H1 (cell line): ENCODE results near the gene KCNH1. TPM values are rescaled to one million over a fixed set of nuclear protein-coding genes. Genes with fewer than 3 reads are reported as not detected.

Source experiments
- CTCF ChIA-PET: fragments of 300-600 bp; sonication (Branson Sonifier 250); formaldehyde crosslinking; loops from one replicate; lab custom pipeline; 2021; ENCODE audit not compliant: partially characterized antibody; lab: Charles Lee
- POLR2A ChIA-PET: fragments of 300-600 bp; sonication (Branson Sonifier 250); formaldehyde crosslinking; loops from one replicate; lab custom pipeline; 2021; ENCODE audit warnings: inconsistent platforms; ENCODE audit not compliant: partially characterized antibody; lab: Charles Lee
- DNase-seq, 2 experiments: peaks; one replicate each; pipeline versions ENCODE4 v3.0.0 to v3.0.0-alpha.2; 2010 to 2022; ENCODE audit warnings: low spot score in 2 of 2, low read depth in 1 of 2, mixed read lengths in 1 of 2
- FAIRE-seq: peaks from 2 replicates; lab custom pipeline; 2011; peaks lifted over from hg19 to GRCh38; lab: Jason Lieb, UNC
- H2AFZ ChIP-seq: 2 replicates; pipeline ENCODE4 v1.8.1; 2012; ENCODE audit warnings: low read length, inconsistent platforms
- H2AK5ac ChIP-seq: 2 replicates; pipeline ENCODE4 v1.6.1; 2013; ENCODE audit warnings: low read depth, low read length
- H2BK120ac ChIP-seq: replicated peaks from 2 replicates; pipeline ENCODE3; 2013; ENCODE audit warnings: low read depth, low read length, inconsistent platforms
- H2BK12ac ChIP-seq: 2 replicates; pipeline ENCODE4 v1.6.1; 2013; ENCODE audit warnings: low read depth, low read length
- H2BK15ac ChIP-seq: 2 replicates; pipeline ENCODE4 v1.6.1; 2013; ENCODE audit warnings: low read length
- H2BK20ac ChIP-seq: 2 replicates; pipeline ENCODE4 v1.6.1; 2013; ENCODE audit warnings: low read length
- H2BK5ac ChIP-seq: 2 replicates; pipeline ENCODE4 v1.6.1; 2013; ENCODE audit warnings: low read depth, low read length
- H3K14ac ChIP-seq: 2 replicates; pipeline ENCODE4 v1.6.1; 2013; ENCODE audit warnings: inconsistent platforms; ENCODE audit not compliant: insufficient read length
- H3K18ac ChIP-seq: 2 replicates; pipeline ENCODE4 v1.6.1; 2013; ENCODE audit warnings: low read length; ENCODE audit errors: extremely low read depth
- H3K23ac ChIP-seq: 2 replicates; pipeline ENCODE4 v1.6.1; 2013; ENCODE audit warnings: inconsistent platforms; ENCODE audit not compliant: insufficient read length
- H3K23me2 ChIP-seq: 2 replicates; pipeline ENCODE4 v1.6.1; 2013; ENCODE audit warnings: low read depth, low read length
- H3K27ac ChIP-seq: 2 replicates; pipeline ENCODE4 v1.6.1; 2011; ENCODE audit warnings: low read depth, low read length, inconsistent platforms
- H3K27me3 ChIP-seq, 4 experiments: replicated peaks in 1 of 4; 1 replicate in 1 of 4; 2 replicates in 3 of 4; pipeline versions ENCODE4 v1.6.1 to v1.8.1; 2011 to 2013; ENCODE audit warnings: low read length in 3 of 4, mild to moderate bottlenecking in 3 of 4, inconsistent platforms in 2 of 4, mixed read lengths in 2 of 4, moderate library complexity in 1 of 4; ENCODE audit not compliant: control insufficient read depth in 3 of 4, insufficient read depth in 3 of 4; ENCODE audit errors: extremely low read depth in 1 of 4
- H3K36me3 ChIP-seq, 4 experiments: 2 replicates each; pipeline versions ENCODE4 v1.6.1 to v1.8.1; 2011 to 2013; ENCODE audit warnings: mild to moderate bottlenecking in 4 of 4, low read length in 3 of 4, moderate library complexity in 2 of 4, control low read depth in 1 of 4, inconsistent platforms in 1 of 4; ENCODE audit not compliant: insufficient read depth in 4 of 4, control insufficient read depth in 2 of 4
- H3K4ac ChIP-seq: replicated peaks from 2 replicates; pipeline ENCODE3; 2013; ENCODE audit warnings: low read length, low read depth, mixed read lengths, inconsistent platforms; ENCODE audit not compliant: insufficient read length
- H3K4me1 ChIP-seq, 4 experiments: replicated peaks in 1 of 4; 1 replicate in 1 of 4; 2 replicates in 3 of 4; pipeline versions ENCODE4 v1.6.1 to v1.8.1; 2011 to 2013; ENCODE audit warnings: low read length in 3 of 4, inconsistent platforms in 2 of 4, mixed read lengths in 1 of 4; ENCODE audit not compliant: insufficient read depth in 4 of 4, control insufficient read depth in 3 of 4
- H3K4me2 ChIP-seq, 2 experiments: 2 replicates each; pipeline versions ENCODE4 v1.6.1 to v1.8.1; 2011 to 2013; ENCODE audit warnings: low read depth in 2 of 2, low read length in 2 of 2, control low read depth in 1 of 2, inconsistent platforms in 1 of 2, mild to moderate bottlenecking in 1 of 2; ENCODE audit not compliant: insufficient read depth in 1 of 2
- H3K4me3 ChIP-seq, 4 experiments: fragments of 200-600, 300-600 bp in 1 of 4; sonication (generic), shearing (Covaris generic), sonication (Bioruptor Twin) in 1 of 4; 2 replicates each; pipeline versions ENCODE4 v1.5.1 to v1.8.1; 2011 to 2016; ENCODE audit warnings: low read length in 4 of 4, low read depth in 3 of 4, control low read depth in 2 of 4, inconsistent platforms in 2 of 4, mild to moderate bottlenecking in 2 of 4, mixed read lengths in 1 of 4, moderate library complexity in 1 of 4; ENCODE audit not compliant: insufficient read depth in 2 of 4; ENCODE audit errors: extremely low read depth in 1 of 4
- H3K56ac ChIP-seq: replicated peaks from 2 replicates; pipeline ENCODE3; 2013; ENCODE audit warnings: low read depth, mild to moderate bottlenecking, mixed read lengths, low read length, inconsistent platforms; ENCODE audit not compliant: insufficient read length
- H3K79me1 ChIP-seq: 2 replicates; pipeline ENCODE4 v1.6.1; 2013; ENCODE audit warnings: low read depth, low read length, control low read depth
- H3K79me2 ChIP-seq, 2 experiments: 2 replicates each; pipeline versions ENCODE4 v1.6.1 to v1.8.1; 2012 to 2013; ENCODE audit warnings: low read length in 2 of 2, mild to moderate bottlenecking in 2 of 2, inconsistent platforms in 1 of 2; ENCODE audit not compliant: insufficient read depth in 2 of 2, control insufficient read depth in 1 of 2
- H3K9ac ChIP-seq, 4 experiments: replicated peaks in 1 of 4; 1 replicate in 1 of 4; 2 replicates in 3 of 4; pipeline versions ENCODE4 v1.6.1 to v1.8.1; 2011 to 2013; ENCODE audit warnings: low read depth in 3 of 4, low read length in 3 of 4, control low read depth in 2 of 4, mild to moderate bottlenecking in 2 of 4, moderate library complexity in 2 of 4, inconsistent platforms in 1 of 4; ENCODE audit errors: extremely low read depth in 1 of 4
- H3K9me3 ChIP-seq, 2 experiments: 2 replicates each; pipeline versions ENCODE4 v1.6.1 to v1.8.1; 2012 to 2013; ENCODE audit warnings: mild to moderate bottlenecking in 2 of 2, moderate library complexity in 2 of 2, control low read depth in 1 of 2, inconsistent platforms in 1 of 2, low read depth in 1 of 2, low read length in 1 of 2, mixed read lengths in 1 of 2; ENCODE audit not compliant: insufficient read depth in 2 of 2
- H4K20me1 ChIP-seq, 2 experiments: replicated peaks in 1 of 2; 2 replicates each; pipeline versions ENCODE3 to v1.8.1; 2011 to 2013; ENCODE audit warnings: inconsistent platforms in 2 of 2, low read length in 2 of 2, mild to moderate bottlenecking in 1 of 2; ENCODE audit not compliant: insufficient read depth in 2 of 2, control insufficient read depth in 1 of 2
- H4K5ac ChIP-seq: 2 replicates; pipeline ENCODE4 v1.6.1; 2013; ENCODE audit warnings: low read length, low read depth, mixed read lengths, inconsistent platforms; ENCODE audit not compliant: insufficient read length
- H4K8ac ChIP-seq: 2 replicates; pipeline ENCODE4 v1.8.0; 2013; ENCODE audit warnings: mild to moderate bottlenecking, moderate library complexity, low read length, inconsistent platforms; ENCODE audit not compliant: insufficient read depth; ENCODE audit errors: extremely low read depth
- H4K91ac ChIP-seq: replicated peaks from 2 replicates; pipeline ENCODE3; 2013; ENCODE audit warnings: low read length, mixed read lengths, inconsistent platforms; ENCODE audit not compliant: insufficient read length
- CREB1 ChIP-seq: IDR thresholded peaks from 2 replicates; pipeline ENCODE4 v1.6.1; 2012; ENCODE audit warnings: inconsistent platforms
- GABPA ChIP-seq: IDR thresholded peaks from 2 replicates; pipeline ENCODE4 v1.6.1; 2011; ENCODE audit warnings: mild to moderate bottlenecking, low read length, moderate library complexity, borderline replicate concordance; ENCODE audit not compliant: insufficient read depth
- POLR2A ChIP-seq, 2 experiments: IDR thresholded peaks; 1 replicate in 1 of 2; 2 replicates in 1 of 2; pipeline ENCODE4 v1.6.1; 2011; ENCODE audit warnings: low read depth in 2 of 2, low read length in 2 of 2, mild to moderate bottlenecking in 2 of 2; ENCODE audit errors: control extremely low read depth in 1 of 2
- RAD21 ChIP-seq, 2 experiments: IDR thresholded peaks in 1 of 2; conservative IDR thresholded peaks in 1 of 2; 2 replicates each; pipeline ENCODE4 v1.6.1; 2011; ENCODE audit warnings: low read depth in 2 of 2, low read length in 2 of 2, improper control_type of control experiment in 1 of 2, inconsistent platforms in 1 of 2, mild to moderate bottlenecking in 1 of 2, moderate library complexity in 1 of 2
- RNF2 ChIP-seq: fragments of 200-900, 300-1000 bp; sonication (generic); IDR thresholded peaks from 2 replicates; pipeline ENCODE4 v1.7.1; 2016; ENCODE audit warnings: borderline replicate concordance, low read depth, mild to moderate bottlenecking, antibody characterized with exemption, low read length; ENCODE audit not compliant: poor library complexity, severe bottlenecking; ENCODE audit errors: missing control alignments
- SIN3A ChIP-seq, 2 experiments: IDR thresholded peaks in 1 of 2; conservative IDR thresholded peaks in 1 of 2; 2 replicates each; pipeline ENCODE4 v1.6.1; 2011 to 2012; ENCODE audit warnings: low read length in 2 of 2, improper control_type of control experiment in 1 of 2, low read depth in 1 of 2, mild to moderate bottlenecking in 1 of 2
- SP1 ChIP-seq: IDR thresholded peaks from 2 replicates; pipeline ENCODE4 v1.6.1; 2011; ENCODE audit warnings: low read depth, low read length
- SUZ12 ChIP-seq: fragments of 200-600 bp; sonication (generic); IDR thresholded peaks from 2 replicates; pipeline ENCODE4 v1.6.1; 2012; ENCODE audit warnings: mild to moderate bottlenecking, inconsistent platforms, low read length, moderate library complexity, mixed read lengths
- TBP ChIP-seq: IDR thresholded peaks from 2 replicates; pipeline ENCODE4 v1.6.1; 2011; ENCODE audit warnings: low read depth, low read length, improper control_type of control experiment
- YY1 ChIP-seq: IDR thresholded peaks from 2 replicates; pipeline ENCODE4 v1.6.1; 2011; ENCODE audit warnings: low read depth, mild to moderate bottlenecking, low read length
- ZNF274 ChIP-seq: IDR thresholded peaks from 2 replicates; pipeline ENCODE4 v1.7.0; 2012; ENCODE audit warnings: low read length, borderline replicate concordance; ENCODE audit errors: extremely low read depth
- WGBS, 2 experiments: shearing (Covaris generic) in 1 of 2; methylation state at CpG; one replicate each; pipeline versions ENCODE4 v1.1.6 to v1.1.7; 2013 to 2015; ENCODE audit warnings: low lambda C conversion rate in 2 of 2, mixed read lengths in 2 of 2, inconsistent platforms in 1 of 2, low coverage in 1 of 2, missing lambda C conversion rate in 1 of 2; ENCODE audit not compliant: insufficient replicate concordance in 2 of 2, insufficient coverage in 1 of 2, insufficient read length in 1 of 2; ENCODE audit errors: extremely low coverage in 1 of 2, missing lambda C conversion rate in 1 of 2; 5-methylcytosine and 5-hydroxymethylcytosine counted together
- polyA plus RNA-seq, 7 experiments: library from polyadenylated mRNA; depleted of rRNA in 3 of 7; stranded (reverse) in 5 of 7; unstranded in 2 of 7; fragments of >200 nt in 5 of 7; fragments of 200-250 nt in 2 of 7; gene quantifications; 1 replicate in 5 of 7; 2 replicates in 1 of 7; 4 replicates in 1 of 7; pipeline versions ENCODE4 v1.2.1 to v1.2.3, GENCODE V29; 2011 to 2013; ENCODE audit warnings: missing spikeins in 2 of 7, mixed read lengths in 2 of 7
- total RNA-seq: library from RNA; stranded (reverse); fragmentation: NEBNext Ultra II Directional; extraction: Animal tissue kit (Norgen Biotek cat#: 25700); gene quantifications from 2 replicates; pipeline ENCODE4 v1.2.1, GENCODE V29; 2021
- TF ChIP-seq, protein P1 (sequence below): IDR thresholded peaks from 2 replicates; pipeline ENCODE4 v1.6.1; 2012; ENCODE audit warnings: inconsistent platforms

KCNH1 gene
- total and polyA plus RNA-seq, 2 of the 8 experiments (the other 6 are each of a cell fraction or from before 2014, with no cell fraction given), result 0.27 to 0.34 TPM

DNA sequence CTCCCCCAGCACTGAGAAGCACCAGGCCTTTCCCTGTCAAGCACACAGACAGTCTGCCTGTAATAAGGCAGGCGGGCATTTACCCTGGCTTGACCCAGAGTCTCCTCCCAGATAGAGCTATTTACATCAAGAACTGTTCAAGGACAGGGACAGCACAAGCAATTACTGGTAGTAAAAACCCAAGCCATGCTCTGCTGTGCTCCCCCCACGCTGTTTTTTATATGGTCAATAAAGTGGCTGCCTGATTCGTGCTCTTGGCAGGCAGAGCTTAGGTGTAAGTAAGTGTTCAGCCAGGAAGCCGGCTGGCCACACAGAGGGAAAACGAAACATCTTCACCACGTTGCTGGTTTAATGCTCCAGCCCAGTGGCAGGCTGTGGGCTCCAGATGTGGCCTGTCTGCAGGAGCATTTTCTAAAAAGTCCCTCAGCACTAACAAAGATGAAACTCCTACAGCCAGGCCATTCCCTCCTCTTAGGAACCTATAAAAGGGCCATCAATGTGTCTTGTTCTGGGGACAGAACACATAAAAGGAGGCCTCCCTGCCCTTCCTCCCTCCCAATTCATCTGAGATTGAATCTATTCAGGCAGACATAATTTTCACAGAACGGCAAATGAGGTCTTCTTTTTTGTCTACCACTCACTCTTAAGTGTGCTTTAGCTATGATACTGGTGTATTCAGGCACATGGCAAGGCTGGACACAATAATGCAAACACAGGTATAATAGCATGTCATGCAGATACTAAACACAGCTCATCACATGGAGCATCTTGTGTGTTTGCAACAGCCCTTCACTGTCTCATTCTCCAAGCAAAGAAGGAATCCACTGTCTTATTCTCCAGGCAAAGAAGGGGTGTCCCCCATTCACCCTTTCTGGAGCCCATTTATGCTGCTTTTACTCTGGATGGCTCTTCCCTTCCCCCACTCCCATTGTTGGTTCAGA lies 426.4 kb downstream of the KCNH1 start:
- Histone ChIP-seq H3K14ac (no peak overlapping the region), H2AFZ (0 out of 2 replicates have a peak overlapping the region, but pooled peaks have one; percentile 44), H4K8ac (no peak overlapping the region), H3K9ac (no peak overlapping the region), H4K91ac (no peak overlapping the region), H4K20me1 (no peaks in the 10 kb centered on the region), H3K4me3 (no peak overlapping the region), H3K79me1 (no peaks in the 10 kb centered on the region), H3K27ac (no peak overlapping the region), H3K23ac (no peak overlapping the region), H3K4me2 (no peak overlapping the region), H3K23me2 (no peaks in the 10 kb centered on the region), H2BK20ac (no peak overlapping the region), H3K27me3 (no peaks in the 10 kb centered on the region), H4K5ac (no peak overlapping the region), H3K4me1 (no peaks in the 10 kb centered on the region), H3K9me3 (no peaks in the 10 kb centered on the region), H3K4ac (no peak overlapping the region), H3K36me3 (no peaks in the 10 kb centered on the region), H3K56ac (no peak overlapping the region), H2BK120ac (no peak overlapping the region), H2BK5ac (no peak overlapping the region), H2BK15ac (no peak overlapping the region), H2BK12ac (no peak overlapping the region), H2AK5ac (no peak overlapping the region), H3K18ac (no peak overlapping the region), H3K79me2 (no peaks in the 10 kb centered on the region)
- CTCF ChIA-PET, result no interaction called here
- POLR2A ChIA-PET, result no interaction called here
- FAIRE-seq (no peak), DNase-seq (no peak)
- WGBS, 2 experiments, result 86% methylated on average over 7 of the region's 7 CpGs; no CpG with 5 or more reads in 1 of the 2 experiments
- TF ChIP-seq POLR2A (IDR thresholded peaks at IDR 0.05; ENCODE audit: control extremely low read depth in 1 of 2, low read depth in 2 of 2, low read length in 2 of 2) (no peak), YY1 (no peak), RAD21 (IDR thresholded peaks at IDR 0.05 in 1 of 2, conservative IDR thresholded peaks at IDR 0.05 in 1 of 2; ENCODE audit: low read depth in 2 of 2, low read length in 2 of 2) (no peak), CREB1 (no peak), TBP (no peak), SP1 (no peak), GABPA (no peak), SUZ12 (no peak), SIN3A (conservative IDR thresholded peaks at IDR 0.05 in 1 of 2, IDR thresholded peaks at IDR 0.05 in 1 of 2; ENCODE audit: low read depth in 1 of 2, low read length in 2 of 2) (no peak), RNF2 (no peak), ZNF274 (no peak)
- TF ChIP-seq, protein P1, sequence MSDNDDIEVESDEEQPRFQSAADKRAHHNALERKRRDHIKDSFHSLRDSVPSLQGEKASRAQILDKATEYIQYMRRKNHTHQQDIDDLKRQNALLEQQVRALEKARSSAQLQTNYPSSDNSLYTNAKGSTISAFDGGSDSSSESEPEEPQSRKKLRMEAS, result no peak
